Memory B cell (primary cell): ENCODE measurements around the gene POLR2L.

Source experiments
- ATAC-seq: fragments of 150-1000 bp; cut with Tn5 transposase; 2 replicates; pipeline ENCODE4 v1.10.0; 2021; ENCODE audit warnings: low read depth, mild to moderate bottlenecking, moderate library complexity
- DNase-seq, 2 donors: peaks; one replicate each; pipeline ENCODE4 v3.0.0; 2022; ENCODE audit warnings: low spot score in 2 of 2
- H3K27ac Mint-ChIP-seq: one replicate; pipeline ENCODE4 v1.8.0; 2022; ENCODE audit warnings: mild to moderate bottlenecking, moderate library complexity, mixed read lengths
- H3K27me3 Mint-ChIP-seq: one replicate; pipeline ENCODE4 v1.8.0; 2022; ENCODE audit warnings: mixed read lengths
- H3K36me3 Mint-ChIP-seq: one replicate; pipeline ENCODE4 v1.8.0; 2022; ENCODE audit warnings: mild to moderate bottlenecking, mixed read lengths
- H3K4me1 Mint-ChIP-seq: one replicate; pipeline ENCODE4 v1.8.0; 2022; ENCODE audit warnings: mixed read lengths
- H3K4me3 Mint-ChIP-seq: one replicate; pipeline ENCODE4 v1.8.0; 2022; ENCODE audit warnings: mild to moderate bottlenecking, moderate library complexity, mixed read lengths
- H3K9me3 Mint-ChIP-seq: one replicate; pipeline ENCODE4 v1.8.0; 2022; ENCODE audit warnings: mixed read lengths

The POLR2L gene

GRCh38 chr11:875769-876301 is 33.5 kb upstream of the POLR2L start:
- Mint-ChIP-seq H3K4me3 (no peak overlapping the region), H3K36me3 (peaks cover 21% of the 10 kb centered on the region), H3K4me1 (no peaks in the 10 kb centered on the region), H3K27ac (no peak overlapping the region), H3K27me3 (no peaks in the 10 kb centered on the region), H3K9me3 (no peaks in the 10 kb centered on the region)
- DNase-seq (no peak), ATAC-seq (no peak)

DNA sequence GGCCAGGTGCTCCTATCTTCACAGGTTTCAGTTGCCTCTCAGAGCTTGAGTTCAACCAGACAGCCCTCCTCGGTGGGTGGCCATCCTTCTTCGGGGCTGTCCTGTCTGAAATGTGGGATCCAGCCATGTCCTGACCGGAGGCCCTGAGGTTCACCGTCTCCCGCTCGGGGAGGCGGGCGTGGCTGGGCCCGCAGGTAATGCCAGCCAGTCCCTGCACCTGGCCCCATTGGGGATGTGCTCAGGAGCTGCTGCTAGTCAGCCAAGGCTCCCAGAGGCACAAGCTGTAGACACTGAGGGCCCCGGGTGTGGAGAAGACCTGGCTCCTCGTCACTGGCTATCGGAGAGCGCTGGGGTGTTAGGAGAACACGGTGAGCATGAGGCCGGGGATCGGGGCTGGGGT is 32.9 kb upstream of the POLR2L start:
- Mint-ChIP-seq H3K4me1 (no peaks in the 10 kb centered on the region), H3K36me3 (peaks cover 20% of the 10 kb centered on the region), H3K9me3 (no peaks in the 10 kb centered on the region), H3K27ac (no peak overlapping the region), H3K27me3 (no peaks in the 10 kb centered on the region), H3K4me3 (no peak overlapping the region)
- ATAC-seq (no peak), DNase-seq (no peak)

DNA sequence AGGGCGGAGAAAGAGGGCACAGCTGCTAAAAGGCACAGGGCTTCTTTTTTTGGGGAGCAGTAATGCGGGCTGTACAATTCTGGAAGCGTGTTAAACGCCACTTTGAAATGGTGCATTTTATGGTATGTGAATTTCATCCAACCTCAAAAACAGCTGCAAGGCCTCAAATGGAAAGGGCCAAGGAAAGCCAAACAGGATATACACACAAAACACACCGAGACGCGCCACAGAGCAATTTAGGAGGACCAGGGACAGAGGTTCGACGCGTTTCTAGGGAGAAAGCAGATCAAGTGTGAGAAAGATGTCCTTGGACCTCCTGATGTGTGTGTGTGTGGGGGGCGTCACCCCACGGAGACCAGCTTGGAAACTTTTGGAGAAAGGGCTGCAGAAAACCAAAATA is 31.4 kb upstream of the POLR2L start:
- Mint-ChIP-seq H3K9me3 (no peaks in the 10 kb centered on the region), H3K27me3 (no peaks in the 10 kb centered on the region), H3K4me3 (no peak overlapping the region), H3K4me1 (no peaks in the 10 kb centered on the region), H3K27ac (no peak overlapping the region), H3K36me3 (peaks cover 18% of the 10 kb centered on the region)
- DNase-seq (no peak), ATAC-seq (no peak)

- no peak for DNase-seq
- H3K36me3 Mint-ChIP-seq, result peaks cover 17% of the 10 kb centered on the region
Measured at GRCh38 chr11:872799-873198, 30.5 kb upstream of the POLR2L start.

GRCh38 chr11:871472-871871 is 29.1 kb upstream of the POLR2L start:
- H3K27me3 Mint-ChIP-seq, result no peaks in the 10 kb centered on the region
- H3K9me3 Mint-ChIP-seq, result no peaks in the 10 kb centered on the region
- no peaks in the 10 kb centered on the region for H3K4me1 Mint-ChIP-seq
- ATAC-seq, result no peak
- no peak overlapping the region for H3K27ac Mint-ChIP-seq
- H3K36me3 Mint-ChIP-seq, result peaks cover 12% of the 10 kb centered on the region
- DNase-seq, result no peak
- no peak overlapping the region for H3K4me3 Mint-ChIP-seq

More at GRCh38 chr11:872799-873198, 30.5 kb upstream of the POLR2L start:
- Mint-ChIP-seq H3K4me3 (no peak overlapping the region), H3K27ac (no peak overlapping the region), H3K4me1 (no peaks in the 10 kb centered on the region), H3K9me3 (no peaks in the 10 kb centered on the region), H3K27me3 (no peaks in the 10 kb centered on the region)
- no peak for ATAC-seq

DNA sequence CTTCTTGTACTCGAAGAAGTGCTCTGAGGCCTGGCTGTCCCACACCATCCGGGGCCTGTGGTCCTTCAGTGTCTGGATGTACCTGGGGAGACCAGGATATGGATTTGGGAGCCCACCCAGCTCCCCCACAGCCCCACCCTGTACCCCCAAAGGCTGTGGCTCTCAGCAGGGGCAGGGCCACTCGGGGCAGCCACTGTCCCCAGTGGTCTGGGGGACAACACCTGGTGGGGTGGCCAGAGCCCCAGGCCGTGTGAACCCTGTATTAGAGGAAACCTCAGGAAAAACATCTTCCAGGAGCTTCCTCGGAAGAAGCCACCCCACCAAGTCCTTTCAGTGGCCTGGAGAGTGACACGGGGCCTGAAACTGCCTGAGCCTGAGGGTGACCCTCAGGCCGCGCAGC is 28.1 kb upstream of the POLR2L start:
- ATAC-seq, result no peak
- Mint-ChIP-seq H3K27ac (no peak overlapping the region), H3K4me1 (no peaks in the 10 kb centered on the region)

DNA sequence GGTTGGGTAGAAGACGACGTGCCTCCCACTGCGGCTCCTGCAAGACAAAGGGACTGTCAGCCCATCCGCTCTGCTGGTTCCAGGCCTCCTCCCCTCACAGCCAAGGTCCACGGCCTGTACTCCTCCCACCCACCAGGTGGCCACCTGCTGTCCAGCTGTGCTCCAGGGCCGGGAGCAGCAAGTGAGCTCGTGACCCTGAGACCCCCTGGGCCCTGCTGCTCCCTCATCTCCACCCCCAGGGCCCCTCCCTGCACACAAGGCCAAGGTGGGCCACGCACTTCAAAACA is 27.7 kb upstream of the POLR2L start:
- H3K27me3 Mint-ChIP-seq, result no peaks in the 10 kb centered on the region
- no peak overlapping the region for H3K27ac Mint-ChIP-seq
- H3K36me3 Mint-ChIP-seq, result peaks cover 9% of the 10 kb centered on the region
- no peak for ATAC-seq
- DNase-seq, result no peak
- no peaks in the 10 kb centered on the region for H3K4me1 Mint-ChIP-seq
- H3K4me3 Mint-ChIP-seq, result no peak overlapping the region
- H3K9me3 Mint-ChIP-seq, result no peaks in the 10 kb centered on the region

More for the DNA sequence above, 28.1 kb upstream of the POLR2L start:
- no peaks in the 10 kb centered on the region for H3K9me3 Mint-ChIP-seq
- no peak for DNase-seq
- H3K27me3 Mint-ChIP-seq, result no peaks in the 10 kb centered on the region
- peaks cover 9% of the 10 kb centered on the region for H3K36me3 Mint-ChIP-seq
- no peak overlapping the region for H3K4me3 Mint-ChIP-seq

DNA sequence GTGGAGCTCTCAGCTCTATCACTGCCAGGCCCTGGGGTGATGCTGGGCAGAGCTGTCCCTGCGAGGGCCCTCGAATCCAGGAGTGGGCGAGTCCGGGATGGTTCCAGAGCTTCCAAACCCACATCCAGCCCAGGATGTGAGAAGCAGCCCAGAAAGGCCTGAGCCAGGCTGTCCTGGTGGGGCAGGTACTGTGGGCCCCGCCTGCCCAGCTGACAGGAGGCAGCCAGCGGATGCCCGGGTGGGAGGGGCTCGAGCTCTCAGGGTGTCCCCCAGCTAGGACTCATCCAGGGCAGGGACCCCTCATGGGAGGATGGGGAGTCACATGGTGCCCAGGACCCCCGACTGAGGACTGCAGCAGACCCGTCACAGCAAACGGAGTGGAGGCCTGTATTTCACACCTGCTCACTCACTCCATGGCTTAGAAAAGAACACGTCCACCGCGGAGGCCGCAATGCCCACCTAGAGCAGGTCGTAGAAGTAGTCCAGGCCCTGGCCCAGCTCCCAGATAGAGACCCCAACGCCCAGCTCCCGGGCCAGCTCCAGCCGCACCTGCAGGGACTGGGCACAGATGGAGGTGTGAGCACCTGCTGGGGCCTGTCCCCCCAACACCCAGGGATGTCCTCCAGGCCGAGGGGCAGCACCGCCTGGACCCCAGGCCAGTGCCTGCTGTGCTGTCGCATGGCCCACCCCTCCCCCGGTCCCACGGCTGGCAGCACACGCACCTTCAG is 27.2 kb upstream of the POLR2L start:
- peaks cover 9% of the 10 kb centered on the region for H3K36me3 Mint-ChIP-seq
- ATAC-seq (no peak), DNase-seq (no peak)
- H3K9me3 Mint-ChIP-seq, result no peaks in the 10 kb centered on the region
- H3K27ac Mint-ChIP-seq, result no peak overlapping the region
- no peaks in the 10 kb centered on the region for H3K27me3 Mint-ChIP-seq
- H3K4me3 Mint-ChIP-seq, result no peak overlapping the region
- no peaks in the 10 kb centered on the region for H3K4me1 Mint-ChIP-seq

DNA sequence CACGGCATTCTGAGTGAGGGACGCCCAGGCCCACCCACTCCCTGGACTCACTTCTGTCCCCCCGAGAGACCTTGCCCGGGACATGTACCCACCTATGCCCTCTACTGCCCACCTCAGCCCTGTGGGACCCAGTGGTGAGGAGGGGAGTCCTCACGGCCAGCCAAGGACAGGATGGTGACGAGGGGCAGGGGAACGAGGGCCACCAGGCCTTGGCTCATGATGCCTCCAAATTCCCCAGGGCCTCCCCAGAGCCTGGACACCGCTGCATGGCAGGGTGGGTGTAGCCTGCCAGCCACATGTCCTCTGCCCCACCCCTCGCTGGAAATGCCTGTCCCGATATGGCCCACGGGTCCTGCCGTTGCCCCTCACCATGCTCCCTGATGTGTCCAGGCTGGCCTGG is 26.5 kb upstream of the POLR2L start:
- Mint-ChIP-seq H3K4me3 (no peak overlapping the region), H3K9me3 (no peaks in the 10 kb centered on the region), H3K36me3 (peaks cover 8% of the 10 kb centered on the region), H3K4me1 (no peaks in the 10 kb centered on the region), H3K27ac (no peak overlapping the region), H3K27me3 (no peaks in the 10 kb centered on the region)
- ATAC-seq, result no peak
- DNase-seq, result no peak

GRCh38 chr11:868394-868793 is 26.1 kb upstream of the POLR2L start:
- Mint-ChIP-seq H3K27ac (no peak overlapping the region), H3K27me3 (no peaks in the 10 kb centered on the region), H3K36me3 (peaks cover 5% of the 10 kb centered on the region), H3K9me3 (no peaks in the 10 kb centered on the region), H3K4me1 (no peaks in the 10 kb centered on the region), H3K4me3 (no peak overlapping the region)
- ATAC-seq (no peak), DNase-seq (no peak)

GRCh38 chr11:867856-868358 is 25.6 kb upstream of the POLR2L start:
- Mint-ChIP-seq H3K4me3 (no peak overlapping the region), H3K36me3 (peaks cover 2% of the 10 kb centered on the region), H3K27me3 (no peaks in the 10 kb centered on the region), H3K4me1 (no peaks in the 10 kb centered on the region), H3K9me3 (no peaks in the 10 kb centered on the region), H3K27ac (no peak overlapping the region)
- ATAC-seq, result no peak
- DNase-seq, result no peak

GRCh38 chr11:866481-866880 is 24.2 kb upstream of the POLR2L start:
- no peaks in the 10 kb centered on the region for H3K9me3 Mint-ChIP-seq
- H3K4me3 Mint-ChIP-seq, result no peak overlapping the region
- peaks cover 2% of the 10 kb centered on the region for H3K36me3 Mint-ChIP-seq
- DNase-seq, result no peak
- no peak overlapping the region for H3K27ac Mint-ChIP-seq
- no peaks in the 10 kb centered on the region for H3K27me3 Mint-ChIP-seq
- no peak for ATAC-seq
- H3K4me1 Mint-ChIP-seq, result no peaks in the 10 kb centered on the region

- Mint-ChIP-seq H3K27me3 (no peaks in the 10 kb centered on the region), H3K9me3 (no peaks in the 10 kb centered on the region), H3K4me3 (no peak overlapping the region), H3K27ac (peak overlapping the region; percentile 63), H3K4me1 (no peaks in the 10 kb centered on the region), H3K36me3 (peaks cover 2% of the 10 kb centered on the region)
- DNase-seq, result no peak
- ATAC-seq, result no peak
Measured at GRCh38 chr11:865462-866430, 23.4 kb upstream of the POLR2L start.

GRCh38 chr11:864898-865297 is 22.6 kb upstream of the POLR2L start:
- Mint-ChIP-seq H3K4me1 (no peaks in the 10 kb centered on the region), H3K9me3 (no peaks in the 10 kb centered on the region), H3K27ac (no peak overlapping the region), H3K27me3 (no peaks in the 10 kb centered on the region), H3K4me3 (no peak overlapping the region), H3K36me3 (peaks cover 2% of the 10 kb centered on the region)
- no peak for DNase-seq
- ATAC-seq, result no peak
